ENCODE measurements around the gene CEP112.

Gene CEP112

DNA sequence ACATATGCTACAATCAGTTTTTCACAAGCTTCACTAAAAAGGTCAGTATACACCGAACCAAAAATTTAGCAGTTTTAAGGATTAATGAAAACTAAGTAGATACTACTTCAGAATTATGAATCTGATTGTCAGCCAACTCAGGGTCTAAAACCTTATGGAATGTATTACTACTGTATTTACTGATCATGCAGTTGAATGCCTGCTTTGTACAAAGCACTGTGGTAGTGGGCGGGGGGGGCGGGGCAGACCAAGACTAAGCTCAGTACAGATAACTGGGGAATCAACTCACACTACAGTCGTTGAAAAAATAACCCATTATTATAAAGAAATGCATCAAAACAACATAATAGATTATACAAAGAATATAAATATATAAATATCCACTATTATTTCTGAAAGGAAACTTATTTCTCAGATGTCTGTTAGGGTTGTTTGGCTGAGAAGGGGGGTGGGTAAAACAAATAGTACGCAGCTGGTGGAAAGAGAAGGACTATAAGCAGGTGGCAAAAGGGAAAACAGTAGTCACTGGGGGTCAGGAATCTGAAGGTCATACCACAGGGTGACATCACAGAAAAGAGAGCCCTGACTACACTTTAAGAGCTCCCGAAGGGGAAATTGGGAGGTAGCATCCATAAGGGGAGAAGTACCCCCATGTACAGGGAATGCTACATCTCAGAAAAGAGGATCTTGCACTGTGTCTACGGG, 521.1 kb downstream of the CEP112 start:
- DNase-seq = no peak

DNA sequence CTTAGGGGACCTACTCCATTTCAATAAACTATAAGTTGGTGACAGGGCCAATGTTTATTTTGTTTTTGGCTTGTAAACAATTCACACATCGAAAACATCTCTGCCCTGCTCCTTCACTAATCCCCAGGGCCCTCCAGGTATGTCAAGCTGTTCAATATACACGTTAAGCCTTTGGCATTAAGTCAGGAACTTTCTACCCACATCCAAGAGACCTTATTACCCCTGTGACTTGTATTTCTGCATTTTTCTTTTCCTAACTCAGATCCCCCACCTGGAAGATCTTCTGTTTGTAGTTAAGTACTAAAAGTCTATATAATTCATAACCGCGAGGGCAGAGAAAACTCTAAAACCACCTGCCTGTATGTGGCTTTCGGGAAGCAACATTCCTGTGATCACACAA, 523.7 kb downstream of the CEP112 start:
- DNase-seq = no peak

DNA sequence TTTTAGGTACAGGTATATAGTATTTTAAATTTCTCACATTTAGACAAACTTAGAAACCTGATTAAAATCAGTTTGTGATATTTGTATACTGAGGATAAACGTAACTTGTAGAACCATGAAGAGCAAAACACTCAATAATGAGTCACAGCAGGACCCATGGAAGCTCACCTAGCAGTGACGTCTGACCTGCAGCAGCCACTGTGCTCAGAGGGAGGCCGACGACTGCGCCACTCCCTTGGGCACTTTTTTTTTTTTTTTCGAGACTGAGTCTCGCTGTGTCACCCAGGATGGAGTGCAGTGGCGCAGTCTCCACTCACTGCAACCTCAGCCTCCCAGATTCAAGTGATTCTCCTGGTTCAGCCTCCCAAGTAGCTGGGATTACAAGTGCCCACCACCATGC, 524.3 kb downstream of the CEP112 start:
- DNase-seq = no peak

DNA sequence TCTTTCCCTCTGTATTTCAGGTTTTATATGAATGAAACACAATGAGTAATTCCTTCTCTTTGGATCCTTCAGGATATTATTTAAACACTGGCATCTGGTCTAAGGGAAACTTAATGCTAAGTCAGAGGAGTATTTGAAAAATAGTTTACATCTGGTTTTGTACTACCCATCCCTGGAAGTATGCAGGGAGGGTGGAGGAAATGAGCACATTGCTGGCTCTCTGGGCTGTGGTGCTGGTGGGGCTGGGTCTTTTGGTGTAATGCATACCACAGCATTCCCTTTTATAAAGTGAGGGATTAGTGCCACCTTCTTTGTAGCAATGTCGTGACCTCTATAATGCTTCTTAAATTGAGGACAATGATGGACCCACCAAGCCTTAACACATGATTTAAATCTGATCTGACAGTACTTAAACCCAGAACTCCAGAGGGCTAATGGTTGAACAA, 525.0 kb downstream of the CEP112 start:
- DNase-seq = no peak

DNA sequence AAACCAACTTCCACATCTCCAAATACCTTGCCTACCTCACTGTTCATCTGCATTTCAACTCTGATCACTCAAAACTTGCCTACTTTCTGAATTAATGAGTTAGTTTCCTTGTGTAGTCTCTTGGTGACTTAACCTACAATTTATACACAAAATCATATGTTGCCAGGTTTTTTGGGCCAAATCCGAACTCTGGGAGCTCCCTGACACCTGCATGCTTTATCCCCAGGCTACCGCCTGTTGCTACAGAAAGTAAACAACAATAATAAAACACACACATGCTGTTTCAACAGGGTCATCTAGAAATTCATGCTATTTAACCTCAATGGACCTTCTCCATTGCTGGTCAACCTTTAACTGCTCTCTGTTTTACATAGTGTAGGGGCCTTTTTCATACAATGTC, 526.0 kb downstream of the CEP112 start:
- no peak for DNase-seq

DNA sequence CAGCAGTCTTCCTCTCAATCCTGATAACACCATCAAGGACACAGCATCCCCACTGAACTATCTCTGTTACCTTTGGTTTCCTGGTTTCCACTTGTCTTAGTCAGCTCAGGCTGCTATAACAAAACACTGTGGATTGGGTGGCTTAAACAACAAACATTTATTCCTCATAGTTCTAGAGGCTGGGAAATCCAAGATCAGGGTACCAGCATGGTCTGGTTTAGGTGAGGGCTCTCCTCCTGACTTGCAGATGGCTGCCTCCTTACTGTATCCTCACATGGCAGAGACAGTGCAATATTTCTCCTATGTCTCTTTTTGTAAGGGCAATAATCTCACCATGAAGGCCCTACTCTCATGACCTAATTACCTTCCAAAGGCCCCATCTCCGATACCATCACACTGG, 527.2 kb downstream of the CEP112 start:
- DNase-seq = no peak

DNA sequence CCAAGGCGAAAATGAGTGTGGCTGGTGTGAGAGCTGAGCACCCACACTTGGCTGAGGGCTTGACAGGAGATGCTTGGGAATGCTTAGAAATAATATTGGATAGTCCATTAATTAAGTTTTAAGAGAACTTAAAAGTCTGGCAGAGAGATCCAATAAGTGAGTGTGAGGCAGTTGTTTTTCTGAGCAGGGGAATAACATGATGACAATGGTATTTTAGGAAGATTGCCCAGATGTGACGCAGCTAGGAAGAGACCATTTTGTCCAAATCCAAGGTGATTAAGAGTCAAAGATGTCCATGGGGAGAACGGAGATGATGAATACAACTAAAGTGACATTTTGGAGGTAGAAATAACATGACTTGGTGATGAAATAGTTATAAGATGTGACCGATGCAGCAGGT, 527.7 kb downstream of the CEP112 start:
- no peak for DNase-seq

DNA sequence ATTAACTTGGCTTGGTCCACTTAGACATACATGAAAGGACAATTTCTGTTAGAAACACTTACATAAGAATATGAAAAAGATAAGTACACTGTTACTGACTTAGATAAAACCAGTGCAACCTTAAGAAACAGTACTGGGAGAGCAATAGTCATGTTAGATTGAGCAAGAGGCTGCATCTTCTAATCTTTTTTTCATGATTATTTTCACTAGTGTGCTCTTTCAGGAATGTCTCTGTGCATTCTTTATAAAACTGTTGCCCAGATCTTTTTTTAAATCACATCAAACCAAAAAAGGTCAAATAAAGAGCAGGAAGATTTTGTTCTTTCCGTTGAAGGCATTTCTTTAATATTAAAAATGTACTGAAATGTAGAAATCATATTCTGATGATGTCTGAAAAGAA, 529.7 kb downstream of the CEP112 start:
- no peak for DNase-seq

DNA sequence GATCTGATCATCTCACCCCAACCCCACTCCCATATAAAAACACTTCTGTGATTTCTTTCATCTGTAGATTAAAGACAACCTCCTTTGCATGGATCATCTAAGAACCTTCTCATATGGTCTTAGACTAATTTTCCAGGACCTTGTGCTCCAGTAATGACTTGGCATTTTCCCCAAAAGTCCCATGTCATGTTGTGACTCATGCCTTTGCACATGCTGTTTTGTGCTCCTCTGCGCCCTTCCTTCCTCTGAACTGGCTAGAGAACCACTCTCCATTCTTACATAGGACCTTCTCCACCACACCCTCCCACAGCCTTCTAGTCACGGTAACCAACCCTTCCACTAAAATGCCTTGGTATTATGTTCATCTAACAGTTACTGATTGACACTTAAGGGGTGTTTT, 531.0 kb downstream of the CEP112 start:
- no peak for DNase-seq

DNA sequence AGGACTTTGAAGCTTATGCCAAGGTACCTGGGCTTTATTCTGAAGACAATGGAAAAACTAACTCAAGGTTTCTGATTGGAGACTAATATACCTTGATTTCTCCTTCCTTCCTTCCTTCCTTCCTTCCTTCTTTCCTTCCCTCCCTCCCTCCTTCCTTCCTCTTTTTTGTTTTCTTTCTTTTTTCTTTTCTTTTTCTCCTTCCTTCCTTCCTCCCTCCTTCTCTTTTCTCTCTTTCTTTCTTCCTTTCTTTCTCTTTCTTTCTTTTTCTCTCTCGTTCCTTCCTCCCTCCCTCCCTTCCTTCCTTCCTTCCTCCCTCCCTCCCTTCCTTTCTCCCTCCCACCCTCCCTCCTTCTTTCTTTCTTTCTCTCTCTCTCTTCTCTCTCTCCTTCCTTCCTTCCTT, 531.9 kb downstream of the CEP112 start:
- DNase-seq = no peak

DNA sequence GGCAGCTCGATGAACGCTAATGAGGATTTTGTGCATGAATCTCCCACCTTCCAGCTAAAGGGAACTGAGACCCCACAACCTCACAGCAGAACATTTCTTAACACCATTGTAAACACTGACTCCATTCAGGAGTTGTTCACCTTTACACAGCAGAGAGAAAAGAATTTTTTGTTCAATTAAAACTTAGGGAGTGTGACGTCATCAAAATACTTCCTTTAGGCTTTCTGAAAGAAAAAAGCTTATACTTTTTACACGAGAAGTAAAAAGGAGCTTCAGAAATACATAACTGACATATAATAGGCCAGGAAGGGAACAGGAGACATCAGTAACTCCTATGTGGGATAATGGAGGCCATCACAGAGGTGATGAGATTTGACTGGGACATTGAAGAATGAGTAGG, 532.4 kb downstream of the CEP112 start:
- no peak for DNase-seq

DNA sequence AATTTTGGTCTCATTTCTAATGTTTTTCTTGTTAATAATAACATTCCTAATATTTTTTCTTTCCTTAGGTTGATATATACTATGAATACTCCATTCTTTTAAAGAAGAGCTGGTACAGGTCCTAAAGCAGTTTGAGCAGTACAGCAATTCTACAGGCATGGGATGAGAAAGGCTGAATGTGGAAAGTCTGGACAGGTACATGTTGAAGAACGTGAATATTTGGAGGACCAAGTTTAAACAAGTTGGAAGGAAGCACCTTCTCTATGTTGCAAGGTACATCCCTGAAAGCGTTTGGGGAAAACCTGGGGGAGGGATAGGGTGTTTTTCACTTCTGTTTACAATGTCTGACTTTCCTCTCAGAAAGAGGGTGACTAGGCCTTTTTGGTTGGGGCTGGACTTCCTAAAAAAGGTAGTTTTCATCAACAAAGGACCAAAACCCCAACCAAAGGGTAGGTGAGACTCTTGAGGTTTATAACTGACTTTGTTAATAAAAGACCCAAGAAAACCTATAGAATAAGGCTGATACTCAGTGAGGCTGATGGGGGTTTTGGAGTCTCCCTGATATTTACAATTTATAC, 534.6 kb downstream of the CEP112 start:
- DNase-seq = no peak

DNA sequence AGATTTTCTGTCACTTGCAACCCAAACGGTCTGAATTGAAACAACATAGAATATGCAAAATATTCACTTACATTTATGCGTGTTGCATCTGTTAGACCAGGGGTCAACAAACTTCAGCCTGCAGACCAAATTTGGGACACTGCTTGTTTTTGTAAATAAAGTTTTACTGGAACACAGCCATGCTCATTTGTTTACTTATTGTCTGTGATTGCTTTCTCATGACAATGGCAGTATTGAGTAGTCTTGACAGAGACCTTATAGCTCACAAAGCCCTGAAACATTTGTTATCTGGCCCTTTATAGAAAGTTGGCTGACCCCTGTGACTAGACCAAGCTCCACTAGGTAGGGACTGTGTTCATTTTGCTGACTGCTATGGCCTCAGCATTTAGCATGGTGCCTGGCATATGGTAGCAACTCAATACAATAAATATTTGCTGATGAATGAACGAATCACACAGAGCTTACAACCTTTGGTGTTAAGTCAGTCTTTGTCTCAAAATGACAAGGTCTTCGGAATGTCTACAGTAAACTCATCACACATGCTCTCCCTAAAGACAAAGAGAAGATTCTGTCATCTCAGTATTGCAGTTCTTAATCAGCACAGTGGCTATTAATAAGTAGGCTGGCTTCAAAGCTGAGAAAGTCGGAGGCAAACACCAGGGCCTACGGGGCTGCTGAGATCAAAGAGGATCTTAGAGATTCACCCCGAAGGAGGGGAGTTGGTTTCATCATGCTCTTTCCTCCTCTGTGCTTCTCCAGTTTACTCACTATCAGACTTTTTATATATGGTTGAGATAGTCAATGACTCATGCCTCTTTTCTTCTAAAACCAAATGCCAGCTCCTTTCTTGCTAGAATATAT, 535.3 kb downstream of the CEP112 start:
- DNase-seq = no peak

DNA sequence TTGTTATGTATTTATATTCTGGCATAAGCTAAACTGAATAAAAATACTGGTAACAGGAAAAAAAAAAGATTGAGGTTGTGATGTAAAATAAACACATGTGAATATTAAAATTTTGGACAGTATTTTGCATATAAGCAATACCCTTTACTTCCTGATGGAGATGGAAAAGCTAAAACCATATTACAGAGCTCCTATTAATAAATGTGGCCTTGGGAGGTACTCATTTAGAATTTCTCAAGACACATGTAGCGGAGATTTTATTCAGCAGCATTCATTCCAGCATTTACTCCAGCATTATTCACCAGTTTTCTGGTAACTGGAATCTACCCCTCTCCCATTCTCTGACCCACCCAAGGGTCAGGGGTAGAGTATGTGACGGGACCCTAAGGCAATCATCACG, 536.2 kb downstream of the CEP112 start:
- no peak for DNase-seq

DNA sequence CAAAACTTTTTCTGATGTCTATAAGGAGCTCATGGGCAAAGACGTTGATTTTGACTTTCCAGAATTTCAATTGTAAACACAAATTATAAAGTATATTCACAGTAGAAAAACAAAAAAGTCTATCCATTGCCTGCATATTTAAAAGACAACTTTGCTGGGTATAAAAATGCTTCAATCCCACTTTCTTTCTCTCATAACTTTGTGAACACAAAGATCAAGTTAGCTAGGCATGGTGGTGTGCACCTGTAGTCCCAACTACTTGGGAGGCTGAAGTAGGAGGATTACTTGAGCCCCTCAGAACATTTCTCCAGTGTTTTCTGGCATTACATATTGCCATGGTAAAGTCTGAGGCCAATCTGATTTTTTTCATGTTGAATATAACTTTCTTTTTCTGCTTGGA, 547.4 kb downstream of the CEP112 start:
- DNase-seq = no peak

DNA sequence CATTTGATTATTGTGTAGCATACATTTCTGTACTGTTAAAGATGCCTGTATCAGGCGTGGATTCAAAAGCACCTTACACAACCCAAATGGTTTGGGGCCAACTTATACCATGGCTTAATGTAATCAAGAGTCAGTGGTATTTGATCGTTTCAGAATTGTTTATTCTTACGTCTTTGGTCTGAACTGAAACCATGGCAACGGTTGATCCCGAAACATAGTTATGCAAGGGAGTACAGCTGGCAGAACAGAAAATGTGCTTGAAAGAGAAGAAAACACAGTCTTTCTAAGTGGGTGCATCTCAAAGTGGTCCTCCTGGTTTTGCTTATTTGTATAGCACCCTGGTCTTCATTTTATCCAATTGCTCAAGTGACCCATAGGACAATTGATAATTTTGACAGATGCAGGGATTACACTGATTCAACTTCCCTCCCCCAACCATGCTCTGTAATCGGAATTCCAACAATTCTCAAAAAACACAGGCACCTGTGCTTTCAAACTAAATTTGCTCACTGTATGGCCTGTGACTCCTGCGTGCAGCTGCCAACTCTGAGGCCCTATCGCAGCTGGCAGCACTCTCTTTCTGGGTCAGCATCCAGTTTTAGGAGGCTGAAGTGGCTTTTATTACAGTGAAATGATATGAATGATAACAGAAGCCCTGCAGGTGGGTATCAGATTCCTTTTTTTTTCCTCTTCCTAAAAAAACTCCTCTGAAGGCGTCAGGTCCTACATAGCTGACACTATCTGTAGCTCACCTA, 553.5 kb downstream of the CEP112 start:
- no peak for DNase-seq

DNA sequence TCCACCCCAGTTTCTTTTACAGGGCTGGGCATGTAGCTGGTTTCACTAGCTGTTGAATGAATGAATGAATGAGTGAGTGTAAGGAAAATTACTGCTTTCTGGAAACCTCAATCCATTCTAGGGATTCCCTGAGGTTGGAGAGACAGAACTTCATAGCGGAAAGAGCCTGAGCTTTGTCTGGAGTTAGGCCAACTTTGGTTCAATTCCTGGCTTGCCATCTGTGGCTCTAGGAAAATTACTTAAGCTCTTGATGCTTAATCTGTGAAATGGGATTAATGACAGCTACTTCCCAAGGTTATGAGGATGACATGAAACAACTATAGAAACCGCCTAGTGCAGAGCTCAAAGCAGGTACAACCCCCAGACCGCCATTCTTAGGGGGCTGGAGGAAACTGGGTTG, 554.1 kb downstream of the CEP112 start:
- no peak for DNase-seq

DNA sequence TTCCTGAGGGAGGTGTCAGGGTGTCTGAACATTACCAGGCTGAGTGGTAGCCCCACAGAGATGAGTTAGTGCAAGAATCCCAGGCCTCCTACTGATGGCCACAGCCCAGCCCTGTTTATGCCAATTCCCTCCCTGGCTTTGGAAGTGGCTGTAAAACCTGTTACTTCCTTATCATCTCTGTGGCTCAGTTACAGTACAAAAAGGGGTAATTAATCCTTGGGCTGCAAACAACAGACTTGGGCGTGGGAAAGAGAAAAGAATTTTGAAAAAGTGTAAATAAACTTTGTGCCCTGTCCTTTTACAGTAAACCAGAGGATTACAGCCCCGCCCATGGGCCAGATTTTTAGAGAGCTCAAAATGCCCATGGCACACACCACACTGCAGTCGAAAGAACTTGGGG, 557.4 kb downstream of the CEP112 start:
- no peak for DNase-seq

DNA sequence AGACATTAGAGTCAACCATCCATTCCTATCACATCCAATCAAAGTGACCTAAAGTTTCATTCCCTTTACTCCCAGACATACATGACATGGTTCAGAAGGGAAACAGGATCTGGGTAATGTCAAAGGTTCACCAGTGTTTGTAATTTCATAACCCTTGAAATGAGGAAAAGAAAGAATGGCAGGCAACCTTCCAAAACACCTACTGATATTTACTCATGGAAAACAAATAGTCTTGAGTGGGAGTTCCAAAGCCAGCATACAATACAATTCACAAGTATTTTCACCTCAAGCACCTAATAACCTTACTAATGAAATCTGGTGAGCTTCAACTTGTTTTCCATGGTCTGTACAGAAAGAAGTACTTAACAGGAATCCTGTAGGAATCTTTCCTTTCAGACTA, 557.9 kb downstream of the CEP112 start:
- DNase-seq = no peak

DNA sequence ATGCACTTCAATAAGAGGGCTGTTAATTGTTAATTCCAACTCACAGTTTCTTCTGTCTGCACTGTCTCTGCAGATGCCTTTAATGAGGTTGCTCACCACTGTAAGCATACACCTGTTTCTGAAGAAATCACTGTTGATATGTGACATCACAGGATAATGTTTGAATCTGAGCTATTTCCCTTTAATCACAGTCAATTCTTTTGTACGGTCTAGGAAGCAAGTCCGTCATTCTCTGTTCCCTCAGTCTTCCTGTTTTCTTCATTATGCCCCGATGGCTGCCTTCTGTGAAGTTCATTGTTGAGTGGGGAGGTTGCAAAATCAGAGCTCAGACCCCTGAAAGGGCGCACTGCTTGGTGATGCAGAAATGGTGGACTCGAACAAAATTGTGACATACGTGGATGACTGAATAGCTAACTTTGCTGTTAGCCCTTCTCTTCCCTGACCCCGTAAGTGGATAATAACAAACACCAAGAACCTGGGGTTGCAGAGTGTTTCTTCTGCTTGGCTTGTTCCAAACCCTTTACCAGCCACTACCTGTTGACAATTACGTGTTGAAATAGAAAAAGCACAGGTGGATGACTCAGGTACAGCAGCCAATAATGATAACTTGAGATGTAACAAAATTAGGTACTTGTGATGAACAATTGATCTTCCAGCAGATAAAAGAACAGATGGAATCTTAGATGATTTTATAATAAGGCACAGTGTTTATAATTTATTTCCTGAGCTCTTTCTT, 558.6 kb downstream of the CEP112 start:
- DNase-seq = no peak

DNA sequence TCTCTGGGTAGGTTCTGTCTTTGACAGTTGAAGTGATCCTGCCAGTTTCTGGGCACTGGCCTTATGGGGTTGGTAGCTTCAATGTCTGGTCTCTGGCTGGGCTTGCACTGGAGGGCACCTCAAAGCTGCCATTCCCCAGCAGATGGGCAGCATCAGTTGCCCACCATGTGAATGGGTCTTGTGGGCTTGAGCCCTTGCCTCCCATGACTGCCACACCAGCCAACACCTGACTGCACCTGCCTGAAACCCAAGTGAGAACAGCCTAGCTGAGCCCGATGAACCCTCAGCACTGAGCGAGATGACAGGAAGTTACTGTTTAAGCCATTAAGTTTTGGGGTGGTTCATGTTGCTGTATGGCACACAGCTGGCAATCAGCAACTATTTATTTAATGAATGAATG, 561.4 kb downstream of the CEP112 start:
- no peak for DNase-seq

DNA sequence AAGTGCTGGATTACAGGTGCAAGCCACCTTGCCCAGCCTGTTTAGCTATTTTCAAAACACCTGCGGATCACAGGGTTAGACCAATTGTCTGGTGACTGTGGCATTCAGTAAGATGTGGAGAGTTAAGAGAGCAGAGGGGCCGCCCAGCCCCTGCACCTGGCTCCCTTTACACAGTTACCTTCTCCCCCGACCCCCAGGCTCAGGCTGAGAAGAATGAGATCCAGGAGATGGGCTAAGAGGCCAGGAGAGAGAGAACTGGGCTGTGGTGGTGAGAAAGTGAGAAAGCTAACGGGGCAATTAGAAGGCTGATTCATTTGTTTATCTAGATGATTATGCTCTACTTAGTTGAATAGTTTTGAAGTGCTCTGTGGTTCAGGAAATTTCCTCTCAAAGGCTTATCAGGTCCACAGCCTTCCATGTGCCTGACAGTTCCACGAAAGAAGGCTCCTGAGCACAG, 562.7 kb downstream of the CEP112 start:
- no peak for DNase-seq

All from inflammatory macrophage (primary cell).